Hypothalamus (tissue), 51 donors: ENCODE data around the gene EXOC6B.
A peak's percentile ranks its signal among the peaks of the same experiment; 100 is the strongest.
"Not testable (repeated sequence)": the region's sequence is repeated elsewhere in the genome, so short reads cannot be mapped to it uniquely, and the experiment has no call there.

Source experiments
- DNase-seq, 51 donors: peaks; one replicate each; lab custom pipeline; 2025; lab: John Stamatoyannopoulos, UW

The EXOC6B gene

DNA sequence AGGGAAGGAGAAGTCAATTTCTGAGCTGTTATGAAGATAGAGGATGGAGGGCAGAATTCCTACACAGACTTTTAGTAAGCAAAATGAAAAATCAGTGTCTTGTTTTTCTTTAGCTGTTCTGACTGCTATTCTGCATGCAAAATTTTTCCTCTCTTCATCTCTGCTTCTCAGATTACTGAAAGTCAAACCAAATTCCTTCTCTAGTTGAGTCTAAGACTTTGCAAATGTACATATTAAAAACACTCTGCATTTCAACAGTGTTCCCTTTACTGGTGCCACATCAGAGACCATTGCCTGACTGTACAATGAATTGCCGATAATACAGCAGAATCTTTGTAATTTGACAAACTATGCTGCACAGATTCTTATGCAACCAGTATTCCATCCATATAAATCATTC, 198.8 kb downstream of the EXOC6B start:
- DNase-seq: no peak

DNA sequence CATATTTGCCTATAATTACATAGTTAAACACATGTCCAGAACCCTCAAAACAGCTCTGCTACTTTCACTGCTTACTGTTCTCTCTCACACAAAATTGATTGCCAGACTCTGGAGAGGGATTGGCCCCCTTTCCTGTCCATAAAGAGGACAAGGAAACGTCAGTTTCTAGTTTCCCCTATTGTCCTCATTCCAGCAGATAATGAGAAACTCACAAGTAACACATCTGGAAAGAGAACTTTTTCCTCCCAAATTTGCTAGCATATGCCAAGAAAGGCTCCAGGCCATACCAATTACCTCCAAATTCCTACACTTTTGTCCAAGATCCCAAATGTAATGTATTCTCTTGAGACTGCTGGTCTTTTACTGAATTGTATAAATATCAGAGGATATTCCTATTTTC, 200.5 kb downstream of the EXOC6B start:
- no peak for DNase-seq

DNA sequence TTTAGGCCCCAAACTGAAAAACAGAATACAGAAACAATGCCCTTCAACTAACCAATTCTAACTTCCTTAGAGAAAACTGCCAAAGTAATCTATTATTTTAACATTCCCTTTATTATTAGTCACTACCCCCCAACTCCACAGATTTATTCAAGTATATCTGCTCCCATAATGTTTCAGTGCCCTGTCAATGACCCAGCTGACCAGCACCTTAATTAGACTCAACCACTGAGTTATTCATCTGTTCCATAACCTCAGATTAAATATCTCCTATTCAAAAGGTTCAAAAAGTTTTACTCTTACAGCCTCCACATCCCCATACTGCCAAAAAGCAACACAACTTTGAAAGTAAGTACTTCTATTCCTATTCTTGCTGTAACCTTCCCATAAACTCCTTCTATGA, 202.4 kb downstream of the EXOC6B start:
- no peak for DNase-seq

DNA sequence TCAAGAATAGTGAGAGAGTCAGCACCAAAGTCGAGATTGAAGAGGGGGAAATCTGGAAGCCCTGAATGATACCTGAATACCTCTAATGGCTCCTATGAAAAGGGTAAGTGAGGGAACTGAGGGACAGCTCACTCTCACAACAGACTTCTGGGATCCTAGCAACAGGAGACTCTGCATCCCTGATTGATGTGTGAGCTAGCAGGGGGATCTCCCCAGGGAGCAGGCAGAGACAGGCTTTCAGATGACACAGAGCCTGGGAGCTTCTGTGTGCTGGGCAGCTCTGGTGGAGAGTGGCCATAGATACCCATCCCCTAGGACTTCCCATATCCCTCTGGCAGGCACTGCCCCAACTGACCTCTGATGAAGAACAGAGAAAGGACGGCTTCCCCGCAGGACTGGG, 206.2 kb downstream of the EXOC6B start:
- DNase-seq: no peak

DNA sequence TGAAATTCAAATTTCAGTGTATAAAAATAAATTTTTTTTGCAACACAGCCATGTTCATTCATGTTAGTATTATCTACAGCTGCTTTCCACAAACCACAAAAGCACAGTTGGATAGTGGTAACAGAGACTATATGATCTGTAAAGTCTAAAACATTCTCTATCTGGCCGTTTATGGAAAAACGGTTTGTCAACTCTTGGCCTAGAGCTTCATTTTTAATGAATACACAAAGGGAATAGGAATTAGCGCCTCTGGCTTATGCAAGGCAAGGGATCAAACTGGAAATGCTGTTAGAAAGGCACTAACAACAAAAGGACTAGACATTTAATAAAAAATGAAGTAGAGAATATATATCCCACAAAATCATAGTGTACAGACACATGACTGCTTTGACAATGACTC, 211.9 kb downstream of the EXOC6B start:
- peak in 1 of 51 donors; percentile 6 for DNase-seq

DNA sequence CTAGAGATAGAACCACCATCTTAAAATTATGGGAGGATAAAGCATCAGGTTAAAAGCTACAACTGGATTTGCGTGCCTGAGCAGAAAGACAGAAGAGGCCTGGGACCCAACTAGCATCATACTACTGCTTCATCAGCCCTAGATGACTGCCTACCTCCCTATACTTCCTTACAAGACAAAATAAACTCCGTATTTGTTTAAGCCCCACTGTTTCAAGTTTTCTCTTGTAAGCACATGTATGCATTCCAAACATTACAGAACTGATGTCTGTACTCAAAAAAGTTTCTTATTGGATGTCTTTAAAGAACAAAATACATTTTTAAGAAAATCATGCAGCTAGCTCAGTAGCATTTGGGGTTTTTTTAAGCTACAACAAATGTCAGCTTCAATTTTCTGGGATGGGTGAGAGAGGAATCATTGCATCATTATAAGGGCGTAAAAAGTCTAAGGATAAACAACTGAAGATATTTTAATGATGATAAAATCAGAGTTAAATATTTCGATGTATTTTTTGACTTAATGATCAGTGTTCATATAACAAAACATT, 213.1 kb downstream of the EXOC6B start:
- no peak for DNase-seq

DNA sequence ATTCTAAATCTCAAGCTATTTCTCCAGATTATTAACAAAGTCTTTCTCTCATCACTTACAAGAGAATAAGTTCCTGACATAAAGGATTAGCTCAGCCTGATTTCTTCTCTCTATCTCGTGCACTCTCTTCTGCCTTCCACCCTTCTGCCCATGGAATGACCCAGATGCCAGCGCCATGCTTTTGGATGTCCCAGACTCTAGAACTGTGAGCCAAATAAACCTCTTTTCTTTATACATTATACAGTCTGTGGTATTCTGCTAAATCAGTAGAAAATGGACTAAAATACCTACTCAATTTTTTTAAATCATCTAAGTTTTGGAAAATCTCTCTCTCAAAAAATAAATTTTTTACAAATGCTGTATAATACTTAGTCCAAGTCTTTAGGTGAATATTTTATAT, 218.6 kb downstream of the EXOC6B start:
- no peak for DNase-seq

DNA sequence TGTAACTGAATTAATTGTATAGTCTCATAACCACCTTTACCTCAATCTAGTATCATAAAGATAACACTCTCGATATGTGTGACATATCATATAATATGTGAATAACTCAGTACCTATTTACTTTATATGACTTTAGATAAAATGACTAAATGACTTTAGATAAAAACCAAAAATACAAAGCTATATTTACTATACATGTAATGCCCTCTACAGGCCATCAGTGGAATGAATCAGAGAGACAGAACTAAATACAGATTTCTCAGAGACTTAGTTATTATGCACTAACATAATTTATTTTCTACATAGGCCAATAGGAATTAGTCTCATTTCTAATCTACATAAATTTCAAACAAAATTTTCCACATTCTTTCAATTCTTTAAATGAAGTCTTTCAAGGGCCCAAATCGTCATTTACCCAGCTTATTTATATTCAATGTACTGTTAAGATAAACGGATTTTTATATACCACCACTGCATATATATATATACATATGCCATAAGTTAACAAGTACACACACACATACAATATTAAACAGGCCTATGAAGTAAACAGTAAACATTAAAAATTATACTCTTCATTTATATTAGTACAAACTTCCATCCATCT, 219.9 kb downstream of the EXOC6B start:
- DNase-seq: no peak

DNA sequence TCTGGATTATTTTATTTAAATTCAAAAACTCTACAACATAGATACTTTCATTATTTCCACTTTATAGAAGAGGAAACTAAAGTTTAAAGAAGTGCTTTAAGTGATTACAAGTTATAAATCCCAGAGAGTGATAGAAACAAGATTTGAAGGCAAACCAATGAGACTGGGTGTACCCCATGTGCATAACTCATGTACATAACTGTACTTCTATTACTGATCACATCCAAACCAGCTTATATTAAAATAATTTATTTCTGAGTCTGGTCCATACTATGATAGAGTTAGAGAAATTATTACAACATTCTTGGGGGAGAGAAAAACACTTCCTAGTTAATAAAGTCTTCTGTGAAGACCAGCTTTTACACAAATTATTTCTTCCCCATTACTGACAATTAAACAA, 221.4 kb downstream of the EXOC6B start:
- no peak for DNase-seq

DNA sequence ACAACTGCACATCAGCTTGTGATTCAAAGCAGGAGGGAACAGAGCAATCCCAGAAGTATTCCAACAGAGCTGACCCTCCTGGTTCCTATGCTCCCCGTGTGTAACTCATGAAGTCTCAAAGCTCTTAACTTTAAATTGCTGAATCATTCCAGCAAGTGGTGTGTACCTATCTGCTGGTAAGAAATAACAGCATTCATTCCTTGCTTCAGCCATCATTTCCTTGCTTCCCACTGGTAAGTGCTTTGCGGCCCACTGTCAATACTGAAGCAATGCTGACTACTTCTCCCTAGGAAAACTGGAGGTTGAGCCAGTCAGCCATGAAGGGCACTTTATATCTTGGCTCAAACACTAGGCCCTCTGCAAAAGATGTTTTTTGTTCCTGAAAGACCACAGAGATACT, 222.4 kb downstream of the EXOC6B start:
- DNase-seq: no peak

DNA sequence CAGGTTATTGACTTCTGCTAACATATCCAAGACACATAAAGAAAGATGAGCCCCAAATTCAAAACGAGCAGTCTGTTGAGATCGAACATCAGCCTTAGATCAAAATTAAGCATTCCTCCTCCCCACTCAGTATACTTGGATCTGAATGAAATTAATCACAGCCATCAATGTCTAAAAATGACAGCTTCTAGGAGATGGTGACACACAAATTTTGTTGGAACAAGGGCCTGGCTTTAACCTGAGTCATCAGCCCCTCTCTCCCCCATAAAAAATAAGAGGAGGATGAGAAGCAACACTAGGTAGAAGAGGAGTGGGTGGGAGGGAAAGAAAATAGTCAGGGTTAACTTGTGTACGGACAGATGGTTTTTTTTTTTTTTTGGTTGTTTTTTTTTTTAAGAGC, 223.1 kb downstream of the EXOC6B start:
- DNase-seq: no peak

DNA sequence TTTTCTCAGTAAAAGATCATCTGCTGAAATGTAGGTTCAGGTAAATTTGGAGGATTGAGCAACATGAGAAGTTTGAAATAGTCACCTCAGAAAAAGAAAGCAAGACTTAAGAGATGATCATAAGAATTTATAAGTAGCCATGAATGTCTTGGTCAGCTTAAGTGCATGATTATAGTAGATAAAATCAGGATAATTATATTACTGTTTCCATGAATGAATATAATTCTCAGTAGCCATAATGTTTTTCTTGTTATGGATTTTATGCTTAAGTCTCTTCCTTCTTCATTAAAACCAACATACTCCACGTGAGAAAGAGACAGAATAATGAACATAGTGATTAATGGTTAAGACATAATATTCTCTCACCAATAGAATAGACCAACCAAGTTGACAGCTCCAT, 223.7 kb downstream of the EXOC6B start:
- no peak for DNase-seq

DNA sequence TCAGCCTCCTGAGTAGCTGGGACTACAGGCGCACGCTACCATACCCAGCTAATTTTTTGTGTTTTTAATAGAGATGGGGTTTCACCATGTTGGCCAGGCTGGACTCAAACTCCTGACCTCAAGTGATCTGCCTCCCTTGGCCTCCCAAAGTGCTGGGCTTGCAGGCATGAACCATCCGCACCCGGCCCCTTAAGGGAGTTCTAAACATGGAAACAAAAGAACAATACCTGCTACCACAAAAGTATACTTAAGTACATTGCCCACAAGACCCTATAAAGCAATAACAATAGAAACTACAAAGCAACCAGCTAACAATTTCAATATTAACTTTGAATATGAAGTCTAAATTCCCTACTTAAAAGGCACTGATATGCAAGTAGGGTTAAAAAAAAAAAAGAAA, 242.0 kb downstream of the EXOC6B start:
- DNase-seq: not testable (repeated sequence)

DNA sequence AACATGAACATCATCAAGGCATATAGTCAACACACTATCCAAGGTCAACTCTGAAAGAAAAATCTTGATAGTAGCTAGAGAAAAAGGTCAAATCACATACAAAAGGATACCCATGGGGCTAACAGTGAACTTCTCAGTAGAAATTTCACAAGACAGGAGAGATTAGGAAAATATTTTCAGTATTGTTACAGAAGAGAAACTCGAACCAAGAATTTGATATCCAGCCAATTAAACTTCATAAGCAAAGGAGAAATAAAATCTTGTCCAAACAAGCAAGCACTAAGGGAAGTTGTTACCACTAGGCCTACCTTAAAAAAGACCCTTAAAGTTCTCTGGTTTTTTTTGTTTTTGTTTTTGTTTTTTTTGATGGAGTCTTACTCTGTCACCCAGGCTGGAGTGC, 242.5 kb downstream of the EXOC6B start:
- no peak for DNase-seq

DNA sequence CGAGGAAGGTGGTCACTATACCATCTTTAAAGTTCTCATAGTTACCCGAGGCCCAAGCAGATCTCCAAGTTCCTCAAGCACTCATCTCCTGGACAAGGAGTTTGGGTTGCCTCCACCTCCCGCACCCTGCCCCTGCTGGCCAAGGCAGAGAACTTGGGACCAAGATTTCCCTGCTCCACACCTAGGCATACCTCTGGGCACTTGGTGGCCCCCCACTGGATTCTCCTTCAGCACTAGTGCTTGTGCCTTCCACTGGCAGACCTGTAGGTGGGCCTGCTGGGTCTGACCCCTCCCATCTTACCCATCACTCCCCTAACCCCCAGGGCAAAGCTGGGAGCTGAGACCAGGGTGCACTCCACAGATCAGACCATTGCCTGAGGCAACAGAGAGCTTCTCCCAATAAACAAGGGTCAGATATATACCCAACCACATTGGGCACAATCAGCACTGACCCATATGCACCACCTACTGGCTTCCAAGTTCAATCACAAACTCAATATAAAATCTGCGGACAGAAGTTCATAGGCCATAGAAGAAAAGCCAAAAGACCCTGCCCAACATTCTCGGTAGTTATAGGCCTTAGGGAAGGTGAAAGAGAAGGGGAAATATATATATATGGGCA, 244.2 kb downstream of the EXOC6B start:
- no peak for DNase-seq

DNA sequence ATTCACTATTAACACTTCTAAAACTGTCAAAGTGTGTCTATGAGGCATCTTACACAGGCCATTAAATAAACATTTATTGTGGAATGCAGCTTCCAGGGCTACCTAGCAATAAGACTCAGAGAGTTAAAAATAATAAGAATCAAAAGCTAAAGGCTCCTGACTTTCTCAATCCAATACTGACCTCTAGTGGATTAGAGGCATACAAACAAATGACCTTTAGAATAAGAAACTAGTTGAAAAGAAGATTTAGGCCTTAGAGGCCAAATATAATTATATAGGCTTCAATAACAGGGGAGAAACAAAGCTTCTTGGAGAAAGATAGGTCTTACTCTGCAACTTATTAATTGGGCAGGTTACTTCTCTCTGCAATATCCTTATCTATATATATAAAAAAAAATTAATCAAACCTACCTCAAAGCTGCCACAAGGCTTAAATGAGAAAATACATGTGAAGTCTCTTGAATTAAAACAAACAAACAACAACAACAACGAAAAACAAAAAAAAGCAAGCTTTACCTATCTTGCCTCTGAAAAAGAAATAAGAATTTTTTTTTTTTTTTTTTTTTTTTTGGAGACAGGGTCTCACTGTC, 246.1 kb downstream of the EXOC6B start:
- DNase-seq: peak in 1 of 51 donors; percentile 9

DNA sequence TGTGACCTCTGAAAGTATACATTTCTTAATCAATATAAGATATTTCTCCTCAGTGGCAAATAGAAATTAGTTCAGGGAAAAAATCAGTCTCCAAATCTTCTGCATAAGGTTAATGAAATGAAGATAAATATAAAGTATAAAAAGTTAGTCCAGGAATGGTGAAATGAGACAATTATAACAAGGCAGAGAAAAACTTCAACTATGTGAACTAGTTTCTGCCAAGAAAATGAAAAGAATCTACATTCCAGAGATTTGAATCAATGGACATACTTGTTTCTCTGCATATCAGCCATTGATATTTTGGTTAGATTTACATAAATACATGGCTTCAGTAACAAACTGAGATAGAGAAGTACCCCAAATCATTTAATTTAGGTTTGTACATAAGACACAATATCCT, 249.0 kb downstream of the EXOC6B start:
- no peak for DNase-seq

DNA sequence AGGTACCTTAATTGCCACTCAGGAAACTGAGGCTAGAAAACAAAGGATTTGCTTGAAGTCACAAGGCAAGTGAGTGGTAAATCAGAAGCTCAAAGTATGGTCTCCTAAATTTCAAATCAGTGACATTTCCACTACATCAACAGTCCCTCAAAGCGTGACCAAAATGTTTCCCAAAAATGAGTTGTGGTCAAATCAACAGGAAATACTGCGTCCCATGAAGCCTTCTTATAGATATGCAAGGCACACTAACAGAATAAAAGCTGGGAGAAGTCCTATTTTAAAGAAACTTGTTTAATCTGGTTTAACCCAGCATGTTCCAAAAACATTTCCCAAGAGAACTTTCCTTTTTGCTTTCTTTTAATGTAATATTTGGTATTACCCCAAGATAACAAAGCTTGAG, 249.4 kb downstream of the EXOC6B start:
- no peak for DNase-seq

DNA sequence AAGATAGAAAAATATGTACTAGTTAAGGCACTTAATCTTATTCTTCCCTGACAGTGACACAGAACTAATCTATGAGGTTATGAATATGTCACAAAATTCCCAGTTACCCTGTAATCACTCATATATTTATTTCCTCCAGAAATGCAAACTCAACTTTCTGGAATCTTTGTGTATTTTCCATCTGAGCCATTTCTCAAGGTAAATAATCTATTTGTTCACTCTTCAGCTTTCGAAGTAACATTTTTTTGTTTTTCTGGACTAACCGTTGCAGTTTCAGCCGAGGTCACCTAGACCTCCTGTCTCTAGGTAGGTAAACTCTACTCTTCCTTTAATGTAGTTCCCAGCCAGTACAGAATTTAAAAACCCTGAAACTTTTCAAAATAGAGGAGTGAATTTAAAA, 250.9 kb downstream of the EXOC6B start:
- DNase-seq: no peak

DNA sequence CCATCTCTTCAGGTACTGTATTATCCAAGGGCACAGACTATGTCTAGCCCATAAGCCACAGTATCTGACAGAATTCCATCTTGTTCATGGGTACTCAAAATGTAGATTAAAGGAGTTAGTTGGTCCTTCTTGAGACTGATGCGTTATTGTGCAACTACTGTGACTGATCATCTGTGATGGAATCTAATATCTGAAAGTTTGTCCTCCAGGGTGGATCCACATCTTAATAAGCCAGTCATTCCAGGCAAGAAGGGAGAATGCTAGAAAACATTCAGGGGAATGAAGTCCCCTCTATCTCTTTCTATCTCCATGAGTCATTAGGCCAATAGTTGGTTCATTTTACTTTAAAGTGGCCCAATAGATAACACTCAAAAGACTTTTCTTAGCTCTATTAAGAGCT, 252.6 kb downstream of the EXOC6B start:
- DNase-seq: no peak

DNA sequence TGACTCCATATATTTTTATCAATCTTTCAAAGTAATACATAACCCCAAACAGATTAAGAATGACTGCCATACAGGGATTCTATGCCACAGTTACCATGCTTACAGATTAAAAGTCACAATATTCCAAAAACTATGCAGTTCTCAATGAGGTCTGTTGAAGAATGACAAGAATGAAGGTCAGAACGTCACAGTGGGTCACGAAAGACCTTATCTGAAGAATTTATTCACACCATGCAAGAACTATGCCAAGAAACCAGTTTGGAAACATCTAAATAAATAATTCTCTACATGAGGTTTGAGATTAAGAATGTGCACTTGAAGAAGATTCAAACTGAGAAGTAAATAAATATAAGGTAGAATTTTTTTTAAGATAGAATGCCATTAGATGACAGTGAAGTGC, 253.3 kb downstream of the EXOC6B start:
- DNase-seq: no peak

DNA sequence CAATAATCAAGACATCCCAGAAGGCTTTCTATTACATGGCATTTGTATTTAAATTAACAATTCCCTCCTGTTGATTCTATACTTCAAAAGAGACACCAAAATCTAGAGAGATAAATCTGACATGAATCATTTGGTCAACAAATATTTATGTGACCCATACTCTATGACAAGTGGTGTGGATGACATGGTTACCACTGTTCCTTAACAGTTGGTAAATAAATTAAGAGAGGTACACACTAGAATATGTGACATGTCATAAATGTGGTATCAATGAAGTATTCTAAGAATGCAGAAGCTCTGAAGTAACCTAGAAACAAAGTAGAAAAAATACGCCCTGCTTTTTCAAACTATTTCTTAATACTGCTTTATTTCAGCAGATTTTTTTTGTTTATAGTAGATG, 255.4 kb downstream of the EXOC6B start:
- DNase-seq: no peak
